ENCODE data around the gene PNP. TPM values are rescaled to one million over a fixed set of nuclear protein-coding genes. Genes with fewer than 3 reads are reported as not detected.

Gene PNP
- total and polyA plus RNA-seq, 10 donors, result 36.0 to 93.1 (median 64.8) TPM

GRCh38 chr14:20524027-20524426, 54.8 kb downstream of the PNP start:
- no peak for TF ChIP-seq POLR2A (IDR thresholded peaks at IDR 0.05)
- TF ChIP-seq CTCF (IDR thresholded peaks at IDR 0.05 in 8 of 11, conservative IDR thresholded peaks at IDR 0.05 in 3 of 11), result no peak
- TF ChIP-seq POLR2AphosphoS5 (IDR thresholded peaks at IDR 0.05), result no peak
- Histone ChIP-seq H3K4me3 (no peak overlapping the region), H3K27ac (no peak overlapping the region), H3K36me3 (no peaks in the 10 kb centered on the region), H3K27me3 (replicated peaks in 1 of 7) (no peaks in the 10 kb centered on the region), H3K4me1 (no peaks in the 10 kb centered on the region), H3K9me3 (peaks cover 0 to 7% (median 0%) of the 10 kb centered on the region in 8 donors)
- 78 to 100% (median 86%) methylated on average over 2 of the region's 2 CpGs for WGBS, 5 donors
- DNase-seq, result no peak
- intact Hi-C loops (cut with DNase I; ENCODE audit: low total_unique reads), result no loop called here

Other genes with a start within 250 kb of the PNP start
- gene OR11H6, start 245.7 kb upstream of the PNP start, total RNA-seq, result not detected
- not detected for gene OR11H6, start 245.7 kb upstream of the PNP start, polyA plus RNA-seq
- not detected for gene OR11H7, start 240.4 kb upstream of the PNP start, total RNA-seq
- gene OR11H7, start 240.4 kb upstream of the PNP start, polyA plus RNA-seq, result not detected
- gene OR11H4, start 230.1 kb upstream of the PNP start, total RNA-seq, result not detected
- not detected for gene OR11H4, start 230.1 kb upstream of the PNP start, polyA plus RNA-seq
- gene TTC5, start 163.5 kb upstream of the PNP start, total RNA-seq, result 10 to 100 TPM; 12.5 to 21.9 (median 18.8) TPM
- gene TTC5, start 163.5 kb upstream of the PNP start, polyA plus RNA-seq, result 1 to 10 TPM; 5.9 to 7.2 (median 6.7) TPM
- 10 to 100 TPM; 21.1 to 32.8 (median 27.9) TPM for gene CCNB1IP1, start 136.1 kb upstream of the PNP start, total RNA-seq
- gene CCNB1IP1, start 136.1 kb upstream of the PNP start, polyA plus RNA-seq, result 10 to 100 TPM; 30.4 to 49.1 (median 43.6) TPM
- 10 to 100 TPM; 10.9 to 25.0 (median 17.2) TPM for gene PARP2, start 125.8 kb upstream of the PNP start, total RNA-seq
- 10 to 100 TPM in 2 of 3 donors, 1 to 10 TPM in 1; 9.1 to 12.0 (median 11.3) TPM for gene PARP2, start 125.8 kb upstream of the PNP start, polyA plus RNA-seq
- gene TEP1, start 55.9 kb upstream of the PNP start, total RNA-seq, result 10 to 100 TPM; 55.1 to 91.7 (median 70.5) TPM
- 10 to 100 TPM; 19.2 to 38.7 (median 26.7) TPM for gene TEP1, start 55.9 kb upstream of the PNP start, polyA plus RNA-seq
- gene KLHL33, start 33.2 kb upstream of the PNP start, total RNA-seq, result 1 to 10 TPM in 2 of 7 donors, under 1 TPM in 4, not detected in 1; 0.47 to 2.9 (median 0.86) TPM
- under 1 TPM; 0.22 to 0.54 (median 0.32) TPM for gene KLHL33, start 33.2 kb upstream of the PNP start, polyA plus RNA-seq
- 100 to 1,000 TPM in 2 of 7 donors, 10 to 100 TPM in 5; 48.6 to 110 (median 72.6) TPM for gene OSGEP, start 14.6 kb upstream of the PNP start, total RNA-seq
- 100 to 1,000 TPM in 1 of 3 donors, 10 to 100 TPM in 2; 78.7 to 107 (median 87.1) TPM for gene OSGEP, start 14.6 kb upstream of the PNP start, polyA plus RNA-seq
- 100 to 1,000 TPM in 6 of 7 donors, 10 to 100 TPM in 1; 89.4 to 153 (median 104) TPM for gene APEX1, start 14.2 kb upstream of the PNP start, total RNA-seq
- gene APEX1, start 14.2 kb upstream of the PNP start, polyA plus RNA-seq, result 100 to 1,000 TPM; 139 to 151 (median 140) TPM
- 10 to 100 TPM; 32.5 to 45.6 (median 38.4) TPM for gene PIP4P1, start 8.0 kb upstream of the PNP start, total RNA-seq
- gene PIP4P1, start 8.0 kb upstream of the PNP start, polyA plus RNA-seq, result 10 to 100 TPM; 37.1 to 79.6 (median 55.9) TPM
- under 1 TPM in 4 of 7 donors, not detected in 3; 0.60 to 0.95 (median 0.71) TPM for gene RNASE10, start 36.1 kb downstream of the PNP start, total RNA-seq
- not detected for gene RNASE10, start 36.1 kb downstream of the PNP start, polyA plus RNA-seq
- not detected for gene RNASE9, start 91.6 kb downstream of the PNP start, total RNA-seq
- gene RNASE9, start 91.6 kb downstream of the PNP start, polyA plus RNA-seq, result not detected
- gene RNASE11, start 118.6 kb downstream of the PNP start, total RNA-seq, result not detected
- gene RNASE11, start 118.6 kb downstream of the PNP start, polyA plus RNA-seq, result not detected
- not detected for gene RNASE12, start 122.0 kb downstream of the PNP start, total RNA-seq
- not detected for gene RNASE12, start 122.0 kb downstream of the PNP start, polyA plus RNA-seq
- gene OR6S1, start 172.3 kb downstream of the PNP start, total RNA-seq, result under 1 TPM in 2 of 7 donors, not detected in 5; 0.27 to 0.77 TPM
- gene OR6S1, start 172.3 kb downstream of the PNP start, polyA plus RNA-seq, result under 1 TPM in 1 of 3 donors, not detected in 2; 0.10 TPM
- 10 to 100 TPM in 3 of 7 donors, 1 to 10 TPM in 3, under 1 TPM in 1; 0.89 to 19.9 (median 9.8) TPM for gene RNASE4, start 215.2 kb downstream of the PNP start, total RNA-seq
- gene RNASE4, start 215.2 kb downstream of the PNP start, polyA plus RNA-seq, result 10 to 100 TPM in 1 of 3 donors, 1 to 10 TPM in 2; 7.6 to 15.6 (median 8.4) TPM
- gene ANG, start 219.4 kb downstream of the PNP start, total RNA-seq, result 10 to 100 TPM in 1 of 7 donors, 1 to 10 TPM in 6; 1.6 to 10.2 (median 4.8) TPM
- 1 to 10 TPM; 3.1 to 7.2 (median 3.9) TPM for gene ANG, start 219.4 kb downstream of the PNP start, polyA plus RNA-seq

Measured in spleen (tissue), 11 donors.